A549 treated with GW870086 at 1 μM for 4 hours (cell line): ENCODE measurements around the gene SHANK1. TPM values are rescaled to one million over a fixed set of nuclear protein-coding genes. Genes with fewer than 3 reads are reported as not detected.

Source experiments
- total RNA-seq: library from RNA; stranded (reverse); fragments of 200-300 nt; extraction: Qiagen RNA extraction; gene quantifications from 5 replicates; pipeline ENCODE4 v1.2.3, GENCODE V29; 2022; ENCODE audit warnings: low read depth

SHANK1 gene
- 0.16 to 0.46 TPM (median 0.33 TPM) in 4 of 5 replicates, not detected in the other for total RNA-seq

GRCh38 chr19:50719566-50719965, at the start of gene SHANK1:
Gene SHANK1, minus strand, starts transcription at chr19:50719802. Its CDS starts 2,883 bp downstream, at chr19:50716919.

GRCh38 chr19:50723069-50723468, 3.5 kb upstream of the SHANK1 start, which contains the start of gene CLEC11A:
Gene CLEC11A, plus strand, starts transcription at chr19:50723364. Its CDS starts 162 bp downstream, at chr19:50723526.

GRCh38 chr19:50649433-50650391, 69.9 kb downstream of the SHANK1 start, which contains the start of gene C19orf81:
Gene C19orf81, plus strand, starts transcription at chr19:50649445. Its CDS starts 0 bp downstream, at chr19:50649445.

GRCh38 chr19:50639121-50640112, 80.2 kb downstream of the SHANK1 start, which contains the start of gene SYT3:
Gene SYT3, minus strand, starts transcription at chr19:50639881. Its CDS starts 2,470 bp downstream, at chr19:50637411.

Other genes with a start within 250 kb of the SHANK1 start
- 107 to 155 TPM (median 150 TPM) in 5 replicates for gene EMC10, start 243.3 kb downstream of the SHANK1 start, total RNA-seq
- 1.6 to 2.2 TPM (median 2.0 TPM) in 5 replicates for gene GARIN5A, start 243.0 kb downstream of the SHANK1 start, total RNA-seq
- gene JOSD2, start 208.6 kb downstream of the SHANK1 start, total RNA-seq = 58.0 to 82.0 TPM (median 80.2 TPM) in 5 replicates
- gene ASPDH, start 205.9 kb downstream of the SHANK1 start, total RNA-seq = not detected in 5 replicates
- gene LRRC4B, start 151.4 kb downstream of the SHANK1 start, total RNA-seq = 0.32 to 0.97 TPM (median 0.50 TPM) in 5 replicates
- gene SYT3, start 79.9 kb downstream of the SHANK1 start, total RNA-seq = 0.29 to 0.74 TPM (median 0.53 TPM) in 5 replicates
- gene C19orf81, start 70.4 kb downstream of the SHANK1 start, total RNA-seq = 4.3 to 11.4 TPM (median 10.5 TPM) in 5 replicates
- gene CLEC11A, start 3.6 kb upstream of the SHANK1 start, total RNA-seq = 6.0 to 10.5 TPM (median 9.2 TPM) in 5 replicates
- gene GPR32, start 50.7 kb upstream of the SHANK1 start, total RNA-seq = not detected in 5 replicates
- gene ACP4, start 70.6 kb upstream of the SHANK1 start, total RNA-seq = not detected in 5 replicates
- gene KLK1, start 104.0 kb upstream of the SHANK1 start, total RNA-seq = 0.16 to 0.46 TPM (median 0.17 TPM) in 3 of 5 replicates, not detected in the others
- not detected in 5 replicates for gene KLK15, start 113.8 kb upstream of the SHANK1 start, total RNA-seq
- 0.17 TPM in 1 of 5 replicates, not detected in the others for gene KLK3, start 135.1 kb upstream of the SHANK1 start, total RNA-seq
- 0.14 to 0.17 TPM in 2 of 5 replicates, not detected in the others for gene KLK2, start 153.6 kb upstream of the SHANK1 start, total RNA-seq
- gene KLK4, start 191.6 kb upstream of the SHANK1 start, total RNA-seq = 0.19 to 0.61 TPM (median 0.43 TPM) in 3 of 5 replicates, not detected in the others
- gene KLK5, start 233.2 kb upstream of the SHANK1 start, total RNA-seq = 0.09 TPM in 1 of 5 replicates, not detected in the others
- gene KLK6, start 249.8 kb upstream of the SHANK1 start, total RNA-seq = 0.15 to 1.5 TPM (median 0.28 TPM) in 5 replicates